Progenitor cell of endocrine pancreas (in vitro differentiated cells): ENCODE data around the gene FHDC1. TPM values are rescaled to one million over a fixed set of nuclear protein-coding genes. Genes with fewer than 3 reads are reported as not detected.

Experiments used
- DNase-seq: peaks from one replicate; pipeline ENCODE4 v3.0.0; 2021; ENCODE audit warnings: low spot score; ENCODE audit not compliant: unreplicated experiment
- H3K27ac Mint-ChIP-seq: 2 replicates; pipeline ENCODE4 v1.8.0; 2021; ENCODE audit warnings: mild to moderate bottlenecking, moderate library complexity, mixed read lengths
- H3K27me3 Mint-ChIP-seq: 2 replicates; pipeline ENCODE4 v1.8.0; 2021; ENCODE audit warnings: mixed read lengths
- H3K36me3 Mint-ChIP-seq: 2 replicates; pipeline ENCODE4 v1.8.0; 2022; ENCODE audit warnings: mixed read lengths; ENCODE audit not compliant: insufficient read depth
- H3K4me1 Mint-ChIP-seq: 2 replicates; pipeline ENCODE4 v1.8.0; 2021; ENCODE audit warnings: low read depth, mixed read lengths
- H3K4me3 Mint-ChIP-seq: 2 replicates; pipeline ENCODE4 v1.8.0; 2021; ENCODE audit warnings: low read depth, mild to moderate bottlenecking, moderate library complexity, mixed read lengths
- H3K9me3 Mint-ChIP-seq: 2 replicates; pipeline ENCODE4 v1.8.0; 2021; ENCODE audit warnings: low read depth, mixed read lengths
- total RNA-seq: library from RNA; stranded (reverse); gene quantifications from 2 replicates; pipeline ENCODE4 v1.2.1, GENCODE V29; 2021
- TF ChIP-seq, protein P1 (sequence below): fragments of 200-600 bp; sonication (generic); IDR thresholded peaks from one replicate; pipeline ENCODE4 v1.5.0; 2021; ENCODE audit warnings: antibody characterized with exemption, mild to moderate bottlenecking; ENCODE audit not compliant: unreplicated experiment

The FHDC1 gene
- total RNA-seq, 1 donor from 2014 or later = 11.6 TPM

DNA sequence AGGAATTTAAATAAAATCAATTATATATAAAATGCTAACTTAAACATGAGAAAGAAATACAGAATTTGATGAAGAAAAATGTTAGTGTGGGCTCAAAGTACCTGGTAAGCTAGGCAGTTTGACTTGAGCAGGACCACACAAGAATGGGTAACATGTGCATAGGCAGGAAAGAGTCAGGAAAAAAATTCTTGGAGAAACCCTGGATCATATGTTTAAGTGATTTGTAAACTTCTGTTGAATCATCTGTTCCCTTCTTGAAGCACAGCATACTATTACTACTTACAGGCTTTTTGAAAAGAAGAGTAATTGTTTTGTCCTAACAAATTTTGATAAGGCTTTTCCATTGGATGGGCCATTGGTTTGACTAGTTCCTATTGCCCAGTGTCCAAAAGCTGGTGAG lies 37.5 kb upstream of the FHDC1 start:
- DNase-seq = no peak
- H3K9me3 Mint-ChIP-seq = no peaks in the 10 kb centered on the region
- H3K27me3 Mint-ChIP-seq = no peaks in the 10 kb centered on the region
- no peak overlapping the region for H3K27ac Mint-ChIP-seq
- H3K4me3 Mint-ChIP-seq = no peak overlapping the region
- peaks cover 4% of the 10 kb centered on the region for H3K4me1 Mint-ChIP-seq
- TF ChIP-seq, protein P1, sequence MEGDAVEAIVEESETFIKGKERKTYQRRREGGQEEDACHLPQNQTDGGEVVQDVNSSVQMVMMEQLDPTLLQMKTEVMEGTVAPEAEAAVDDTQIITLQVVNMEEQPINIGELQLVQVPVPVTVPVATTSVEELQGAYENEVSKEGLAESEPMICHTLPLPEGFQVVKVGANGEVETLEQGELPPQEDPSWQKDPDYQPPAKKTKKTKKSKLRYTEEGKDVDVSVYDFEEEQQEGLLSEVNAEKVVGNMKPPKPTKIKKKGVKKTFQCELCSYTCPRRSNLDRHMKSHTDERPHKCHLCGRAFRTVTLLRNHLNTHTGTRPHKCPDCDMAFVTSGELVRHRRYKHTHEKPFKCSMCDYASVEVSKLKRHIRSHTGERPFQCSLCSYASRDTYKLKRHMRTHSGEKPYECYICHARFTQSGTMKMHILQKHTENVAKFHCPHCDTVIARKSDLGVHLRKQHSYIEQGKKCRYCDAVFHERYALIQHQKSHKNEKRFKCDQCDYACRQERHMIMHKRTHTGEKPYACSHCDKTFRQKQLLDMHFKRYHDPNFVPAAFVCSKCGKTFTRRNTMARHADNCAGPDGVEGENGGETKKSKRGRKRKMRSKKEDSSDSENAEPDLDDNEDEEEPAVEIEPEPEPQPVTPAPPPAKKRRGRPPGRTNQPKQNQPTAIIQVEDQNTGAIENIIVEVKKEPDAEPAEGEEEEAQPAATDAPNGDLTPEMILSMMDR = no peak
- peaks cover 13% of the 10 kb centered on the region for H3K36me3 Mint-ChIP-seq

GRCh38 chr4:152900395-152900794 lies 35.7 kb upstream of the FHDC1 start:
- DNase-seq = no peak
- no peaks in the 10 kb centered on the region for H3K27me3 Mint-ChIP-seq
- no peak overlapping the region for H3K27ac Mint-ChIP-seq
- H3K36me3 Mint-ChIP-seq = peaks cover 15% of the 10 kb centered on the region
- H3K4me1 Mint-ChIP-seq = peaks cover 6% of the 10 kb centered on the region
- peaks cover 4% of the 10 kb centered on the region for H3K9me3 Mint-ChIP-seq
- TF ChIP-seq, protein P1 = no peak
- no peak overlapping the region for H3K4me3 Mint-ChIP-seq

DNA sequence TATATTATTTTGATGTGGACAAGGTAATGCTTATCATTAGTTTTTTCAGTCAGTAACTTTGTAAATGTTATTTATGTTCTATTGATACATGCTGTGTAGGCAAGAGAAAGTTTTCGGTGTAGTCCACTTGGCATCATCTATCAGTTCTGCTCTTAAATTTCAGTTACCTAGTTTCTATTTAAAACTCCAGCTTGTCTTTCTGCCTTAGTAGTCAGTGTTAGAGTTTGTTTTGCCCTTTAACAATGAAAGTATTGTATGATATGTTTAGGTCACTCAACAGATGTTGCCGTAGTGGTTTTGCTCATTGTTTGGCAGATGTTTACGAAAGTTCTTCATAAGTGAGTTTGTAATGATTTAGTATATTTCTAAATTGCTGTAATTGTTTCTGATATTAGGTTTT lies 34.9 kb upstream of the FHDC1 start:
- TF ChIP-seq, protein P1 = no peak
- H3K9me3 Mint-ChIP-seq = peaks cover 4% of the 10 kb centered on the region

GRCh38 chr4:152903658-152904057 lies 32.5 kb upstream of the FHDC1 start:
- H3K27ac Mint-ChIP-seq = no peak overlapping the region
- H3K27me3 Mint-ChIP-seq = no peaks in the 10 kb centered on the region
- H3K4me1 Mint-ChIP-seq = peaks cover 6% of the 10 kb centered on the region
- TF ChIP-seq, protein P1 = no peak
- DNase-seq = no peak
- H3K4me3 Mint-ChIP-seq = no peak overlapping the region
- peaks cover 4% of the 10 kb centered on the region for H3K9me3 Mint-ChIP-seq
- H3K36me3 Mint-ChIP-seq = peaks cover 12% of the 10 kb centered on the region

More for the DNA sequence above, 34.9 kb upstream of the FHDC1 start:
- Mint-ChIP-seq H3K27ac (no peak overlapping the region), H3K4me3 (no peak overlapping the region), H3K36me3 (peaks cover 12% of the 10 kb centered on the region), H3K27me3 (no peaks in the 10 kb centered on the region), H3K4me1 (peaks cover 6% of the 10 kb centered on the region)
- DNase-seq = no peak

DNA sequence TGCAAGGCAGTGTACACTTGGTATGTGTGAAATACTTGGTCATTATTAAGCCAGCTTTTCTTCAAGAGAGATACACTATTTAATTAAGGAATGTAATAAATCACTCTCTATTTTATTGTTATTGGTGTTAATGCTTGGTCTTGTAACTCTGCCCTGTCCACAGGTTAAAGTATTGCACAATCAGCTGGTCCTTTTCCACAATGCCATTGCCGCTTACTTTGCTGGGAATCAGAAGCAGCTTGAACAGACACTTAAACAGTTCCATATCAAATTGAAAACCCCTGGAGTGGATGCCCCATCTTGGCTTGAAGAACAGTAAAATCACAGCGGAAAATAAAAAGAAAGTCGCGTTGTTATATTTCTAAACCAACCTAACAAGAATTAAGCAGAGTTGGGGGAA lies 26.2 kb upstream of the FHDC1 start:
- TF ChIP-seq, protein P1 = no peak
- Mint-ChIP-seq H3K36me3 (peaks cover 21% of the 10 kb centered on the region), H3K4me3 (no peak overlapping the region), H3K9me3 (no peaks in the 10 kb centered on the region), H3K4me1 (no peaks in the 10 kb centered on the region), H3K27me3 (no peaks in the 10 kb centered on the region), H3K27ac (no peak overlapping the region)
- DNase-seq = no peak
